ENCODE data around the gene HORMAD1. TPM values are rescaled to one million over a fixed set of nuclear protein-coding genes. Genes with fewer than 3 reads are reported as not detected.

HORMAD1 gene
- total RNA-seq, 2 donors from 2014 or later, result 16.5 TPM; not detected in 1

DNA sequence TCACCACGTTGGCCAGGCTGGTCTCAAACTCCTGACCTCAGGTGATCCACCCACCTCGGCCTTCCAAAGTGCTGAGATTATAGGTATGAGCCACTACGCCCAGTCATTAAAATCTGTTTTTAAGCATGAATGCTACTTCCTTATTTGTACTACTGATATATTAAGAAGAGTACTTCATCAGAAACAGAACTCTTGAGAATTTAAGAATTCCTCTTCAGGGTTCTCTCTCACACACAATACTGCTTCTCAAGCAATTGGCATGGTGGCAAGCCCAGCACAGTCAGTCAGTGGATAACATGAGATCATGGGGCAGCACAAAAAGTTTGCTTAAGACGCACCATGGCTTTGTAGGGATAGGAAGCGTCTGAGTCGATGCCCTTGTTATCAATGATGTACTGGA, 30.7 kb upstream of the HORMAD1 start:
- Histone ChIP-seq H3K4me1 (replicated peaks) (no peaks in the 10 kb centered on the region), H3K27me3 (replicated peaks; ENCODE audit: insufficient read depth) (no peaks in the 10 kb centered on the region), H3K36me3 (no peaks in the 10 kb centered on the region), H3K9me3 (no peaks in the 10 kb centered on the region), H3K27ac (no peak overlapping the region), H3K4me3 (no peak overlapping the region)
- WGBS, result 95% methylated on average over 6 of the region's 6 CpGs
- no peak for DNase-seq (ENCODE audit: low spot score)
- TF ChIP-seq, protein P1, sequence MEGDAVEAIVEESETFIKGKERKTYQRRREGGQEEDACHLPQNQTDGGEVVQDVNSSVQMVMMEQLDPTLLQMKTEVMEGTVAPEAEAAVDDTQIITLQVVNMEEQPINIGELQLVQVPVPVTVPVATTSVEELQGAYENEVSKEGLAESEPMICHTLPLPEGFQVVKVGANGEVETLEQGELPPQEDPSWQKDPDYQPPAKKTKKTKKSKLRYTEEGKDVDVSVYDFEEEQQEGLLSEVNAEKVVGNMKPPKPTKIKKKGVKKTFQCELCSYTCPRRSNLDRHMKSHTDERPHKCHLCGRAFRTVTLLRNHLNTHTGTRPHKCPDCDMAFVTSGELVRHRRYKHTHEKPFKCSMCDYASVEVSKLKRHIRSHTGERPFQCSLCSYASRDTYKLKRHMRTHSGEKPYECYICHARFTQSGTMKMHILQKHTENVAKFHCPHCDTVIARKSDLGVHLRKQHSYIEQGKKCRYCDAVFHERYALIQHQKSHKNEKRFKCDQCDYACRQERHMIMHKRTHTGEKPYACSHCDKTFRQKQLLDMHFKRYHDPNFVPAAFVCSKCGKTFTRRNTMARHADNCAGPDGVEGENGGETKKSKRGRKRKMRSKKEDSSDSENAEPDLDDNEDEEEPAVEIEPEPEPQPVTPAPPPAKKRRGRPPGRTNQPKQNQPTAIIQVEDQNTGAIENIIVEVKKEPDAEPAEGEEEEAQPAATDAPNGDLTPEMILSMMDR (IDR thresholded peaks at IDR 0.05), result no peak
- TF ChIP-seq POLR2AphosphoS5 (IDR thresholded peaks at IDR 0.05), result no peak
- no peak for TF ChIP-seq POLR2A (IDR thresholded peaks at IDR 0.05)
- intact Hi-C loops (cut with DNase I), result no loop called here

DNA sequence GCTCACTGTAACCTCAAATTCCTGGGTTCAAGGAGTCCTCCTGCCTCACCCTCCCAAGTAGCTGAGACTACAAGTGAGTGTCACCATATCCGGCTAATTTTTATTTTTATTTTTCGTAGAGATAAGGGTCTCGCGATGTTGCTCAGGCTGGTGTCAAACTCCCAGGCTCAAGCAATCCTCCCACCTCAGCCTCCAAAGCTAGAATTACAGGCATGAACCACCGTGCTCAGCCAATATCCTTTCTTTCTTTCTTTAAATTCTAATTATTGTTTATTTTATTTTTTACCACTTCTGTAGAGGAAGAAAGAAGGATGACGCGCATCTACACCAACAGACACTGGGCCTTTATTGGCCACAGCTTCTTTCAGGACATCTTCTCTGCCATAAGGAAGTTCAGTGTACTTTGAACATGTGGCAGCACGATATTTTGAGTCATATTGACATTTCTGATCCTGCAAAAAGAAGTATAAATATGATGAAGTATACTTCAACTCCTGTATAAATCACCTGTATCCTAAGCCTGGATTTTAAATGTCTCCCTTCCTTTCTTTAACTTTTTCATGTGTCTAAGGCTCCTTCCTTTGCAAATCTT, 29.1 kb upstream of the HORMAD1 start:
- TF ChIP-seq, protein P1 (IDR thresholded peaks at IDR 0.05), result no peak
- TF ChIP-seq POLR2A (IDR thresholded peaks at IDR 0.05) (no peak), POLR2AphosphoS5 (IDR thresholded peaks at IDR 0.05) (no peak)
- H3K27me3 ChIP-seq (replicated peaks; ENCODE audit: insufficient read depth), result no peaks in the 10 kb centered on the region
- no peak for DNase-seq (ENCODE audit: low spot score)
- no peaks in the 10 kb centered on the region for H3K36me3 ChIP-seq
- H3K9me3 ChIP-seq, result no peaks in the 10 kb centered on the region
- H3K27ac ChIP-seq, result no peak overlapping the region
- no peaks in the 10 kb centered on the region for H3K4me1 ChIP-seq (replicated peaks)
- 82% methylated on average over 8 of the region's 8 CpGs for WGBS
- intact Hi-C loops (cut with DNase I), result no loop called here
- no peak overlapping the region for H3K4me3 ChIP-seq

DNA sequence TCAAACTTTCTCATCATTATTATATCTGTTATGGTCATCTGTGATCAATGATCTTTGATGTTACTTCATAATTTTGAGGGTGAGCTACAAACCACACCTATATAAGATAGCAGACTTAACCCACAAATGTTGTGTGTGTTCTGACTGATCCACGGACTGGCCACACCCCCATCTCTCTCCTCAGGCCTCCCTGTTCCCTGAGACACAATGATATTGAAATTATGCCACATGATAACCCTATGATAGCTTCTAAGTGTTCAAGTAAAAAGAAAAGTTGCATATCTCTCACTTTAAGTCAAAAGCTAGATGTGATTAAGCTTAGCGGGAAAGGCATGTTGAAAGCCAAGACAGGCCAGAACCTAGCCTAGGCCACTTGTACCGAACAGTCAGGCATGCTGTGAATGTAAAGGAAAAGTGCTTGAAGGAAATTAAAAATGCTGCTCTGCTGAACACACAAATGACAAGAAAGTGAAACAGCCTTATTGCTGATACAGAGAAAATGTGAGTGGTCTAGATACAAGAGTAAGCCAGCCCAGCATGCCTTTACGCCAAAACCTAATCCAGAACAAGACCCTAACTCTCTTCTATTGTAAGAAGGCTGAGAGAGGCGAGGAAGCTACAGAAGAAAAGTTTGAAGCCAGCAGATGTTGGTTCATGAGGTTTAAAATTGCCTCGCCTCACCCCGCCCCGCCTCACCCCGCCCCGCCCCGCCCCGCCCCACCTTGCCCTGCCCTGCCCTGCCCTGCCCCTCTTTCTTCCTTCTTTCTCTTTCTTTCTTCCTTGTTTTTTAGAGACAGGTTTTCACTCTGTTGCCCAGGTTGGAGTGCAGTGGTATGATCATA, 28.4 kb upstream of the HORMAD1 start:
- Histone ChIP-seq H3K4me3 (no peak overlapping the region), H3K9me3 (no peaks in the 10 kb centered on the region), H3K4me1 (replicated peaks) (no peaks in the 10 kb centered on the region), H3K36me3 (no peaks in the 10 kb centered on the region), H3K27me3 (replicated peaks; ENCODE audit: insufficient read depth) (no peaks in the 10 kb centered on the region), H3K27ac (no peak overlapping the region)
- TF ChIP-seq, protein P1 (IDR thresholded peaks at IDR 0.05), result no peak
- no peak for TF ChIP-seq POLR2AphosphoS5 (IDR thresholded peaks at IDR 0.05)
- TF ChIP-seq POLR2A (IDR thresholded peaks at IDR 0.05), result no peak
- WGBS, result 92% methylated on average over 12 of the region's 12 CpGs
- DNase-seq (ENCODE audit: low spot score), result no peak
- intact Hi-C loops (cut with DNase I), result no loop called here

DNA sequence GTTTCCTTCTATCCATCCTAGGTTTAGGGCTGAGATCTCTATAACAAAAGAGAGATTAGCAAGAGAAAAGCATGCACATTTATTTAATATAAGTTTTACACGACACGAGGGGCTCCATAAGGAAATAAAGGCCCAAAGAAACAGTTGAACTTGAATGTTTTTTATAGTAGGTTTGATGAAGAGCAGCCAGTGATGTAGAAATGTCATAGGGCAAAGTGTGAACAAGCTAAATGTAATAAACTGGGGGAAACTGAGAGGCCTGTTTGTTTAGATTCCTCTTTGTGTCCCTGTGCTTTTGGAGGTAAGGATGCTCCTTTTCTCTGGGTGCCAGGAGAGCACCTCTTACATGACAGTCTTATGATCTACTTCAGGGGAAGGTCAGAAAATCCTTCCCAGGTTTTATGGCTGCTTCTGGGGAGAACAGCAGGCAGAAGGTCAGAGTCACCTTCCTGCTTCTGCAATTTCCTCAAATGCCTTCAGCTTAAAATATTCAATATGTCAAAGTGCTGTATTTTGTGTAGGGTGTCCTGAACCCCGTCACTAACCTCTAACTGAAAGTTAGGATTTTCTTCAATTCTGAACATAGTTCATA, 9.5 kb upstream of the HORMAD1 start:
- H3K4me3 ChIP-seq, result no peak overlapping the region
- no peak for DNase-seq (ENCODE audit: low spot score)
- H3K27ac ChIP-seq, result no peak overlapping the region
- intact Hi-C loops (cut with DNase I), result no loop called here
- H3K4me1 ChIP-seq (replicated peaks), result no peaks in the 10 kb centered on the region
- H3K36me3 ChIP-seq, result no peaks in the 10 kb centered on the region
- 74% methylated on average over 3 of the region's 3 CpGs for WGBS
- H3K9me3 ChIP-seq, result no peaks in the 10 kb centered on the region
- TF ChIP-seq, protein P1 (IDR thresholded peaks at IDR 0.05), result no peak
- TF ChIP-seq POLR2AphosphoS5 (IDR thresholded peaks at IDR 0.05) (no peak), POLR2A (IDR thresholded peaks at IDR 0.05) (no peak)
- no peaks in the 10 kb centered on the region for H3K27me3 ChIP-seq (replicated peaks; ENCODE audit: insufficient read depth)
